HEK293 (cell line): ENCODE measurements around the gene DNAJB6.

Experiments used
- CTCF ChIA-PET: fragments of 350-600 bp; formaldehyde crosslinking; extraction: SDS; loops from one replicate; lab custom pipeline; 2021; ENCODE audit warnings: antibody characterized with exemption; lab: Yijun Ruan, JAX
- POLR2A ChIA-PET: fragments of 300-600 bp; formaldehyde crosslinking; extraction: SDS; loops from one replicate; lab custom pipeline; 2020; ENCODE audit warnings: antibody characterized with exemption, inconsistent platforms; lab: Yijun Ruan, JAX
- H3K27ac ChIP-seq: fragments of 200-500 bp; sonication (Bioruptor generic); 2 replicates; pipeline ENCODE4 v1.5.1; 2014; ENCODE audit warnings: low read depth, low read length, control low read depth, inconsistent platforms; ENCODE audit errors: extremely low read depth
- H3K36me3 ChIP-seq, 2 experiments: fragments of 200-500 bp in 1 of 2; sonication (Bioruptor generic) in 1 of 2; 1 replicate in 1 of 2; 2 replicates in 1 of 2; pipeline ENCODE4 v1.5.1; 2014 to 2017; ENCODE audit warnings: inconsistent platforms in 2 of 2, low read length in 2 of 2; ENCODE audit not compliant: control insufficient read depth in 2 of 2, insufficient read depth in 1 of 2
- H3K4me1 ChIP-seq: fragments of 200-500 bp; sonication (Bioruptor generic); 2 replicates; pipeline ENCODE4 v1.5.1; 2014; ENCODE audit warnings: mild to moderate bottlenecking, low read length, inconsistent platforms; ENCODE audit not compliant: control insufficient read depth, insufficient read depth
- H3K4me3 ChIP-seq: 2 replicates; pipeline ENCODE4 v1.5.1; 2011; ENCODE audit warnings: low read depth, mild to moderate bottlenecking, control low read depth, low read length, moderate library complexity
- H3K9me3 ChIP-seq: fragments of 200-500 bp; sonication (Bioruptor generic); 2 replicates; pipeline ENCODE4 v1.5.1; 2014; ENCODE audit warnings: low read depth, low read length, inconsistent platforms; ENCODE audit not compliant: control insufficient read depth, insufficient read depth
- BCL11A ChIP-seq: fragments of 450-650 bp; formaldehyde crosslinking; IDR thresholded peaks from 2 replicates; pipeline ENCODE4 v1.5.1; 2016; ENCODE audit warnings: low read depth, missing biosample characterization, missing genetic modification characterization
- FEZF1 ChIP-seq: fragments of 450-650 bp; formaldehyde crosslinking; IDR thresholded peaks from 2 replicates; pipeline ENCODE4 v1.5.1; 2016; ENCODE audit warnings: missing biosample characterization, missing genetic modification characterization
- KLF16 ChIP-seq: fragments of 450-650 bp; formaldehyde crosslinking; IDR thresholded peaks from 2 replicates; pipeline ENCODE4 v1.5.1; 2017; ENCODE audit warnings: missing biosample characterization, missing genetic modification characterization
- ZBTB20 ChIP-seq: fragments of 450-650 bp; formaldehyde crosslinking; IDR thresholded peaks from 2 replicates; pipeline ENCODE4 v1.5.1; 2016; ENCODE audit warnings: missing biosample characterization, missing genetic modification characterization
- ZFP41 ChIP-seq: fragments of 450-650 bp; formaldehyde crosslinking; IDR thresholded peaks from 2 replicates; pipeline ENCODE4 v1.5.1; 2016; ENCODE audit warnings: missing biosample characterization, missing genetic modification characterization, borderline replicate concordance
- ZFP69B ChIP-seq: fragments of 450-650 bp; formaldehyde crosslinking; IDR thresholded peaks from 2 replicates; pipeline ENCODE4 v1.5.1; 2016; ENCODE audit warnings: missing biosample characterization, missing genetic modification characterization
- ZNF114 ChIP-seq: fragments of 450-650 bp; formaldehyde crosslinking; IDR thresholded peaks from 2 replicates; pipeline ENCODE4 v1.5.0; 2017; ENCODE audit warnings: missing biosample characterization, missing genetic modification characterization
- ZNF155 ChIP-seq: fragments of 450-650 bp; formaldehyde crosslinking; IDR thresholded peaks from 2 replicates; pipeline ENCODE4 v1.5.1; 2016; ENCODE audit warnings: missing biosample characterization, missing genetic modification characterization
- ZNF157 ChIP-seq: fragments of 450-650 bp; formaldehyde crosslinking; IDR thresholded peaks from 2 replicates; pipeline ENCODE4 v1.5.1; 2016; ENCODE audit warnings: missing biosample characterization, missing genetic modification characterization
- ZNF24 ChIP-seq: fragments of 450-650 bp; formaldehyde crosslinking; IDR thresholded peaks from 2 replicates; pipeline ENCODE4 v1.5.1; 2016; ENCODE audit warnings: missing biosample characterization, missing genetic modification characterization
- ZNF248 ChIP-seq: fragments of 450-650 bp; formaldehyde crosslinking; IDR thresholded peaks from 2 replicates; pipeline ENCODE4 v1.5.1; 2017; ENCODE audit warnings: missing biosample characterization, missing genetic modification characterization
- ZNF324 ChIP-seq: fragments of 450-650 bp; formaldehyde crosslinking; IDR thresholded peaks from 2 replicates; pipeline ENCODE4 v1.5.1; 2016; ENCODE audit warnings: missing biosample characterization, missing genetic modification characterization
- ZNF433 ChIP-seq: fragments of 450-650 bp; formaldehyde crosslinking; IDR thresholded peaks from 2 replicates; pipeline ENCODE4 v1.5.1; 2016; ENCODE audit warnings: missing biosample characterization, missing genetic modification characterization, low read depth
- ZNF473 ChIP-seq: fragments of 450-650 bp; formaldehyde crosslinking; IDR thresholded peaks from 2 replicates; pipeline ENCODE4 v1.5.1; 2017; ENCODE audit warnings: missing biosample characterization, missing genetic modification characterization
- ZNF48 ChIP-seq: fragments of 450-650 bp; formaldehyde crosslinking; IDR thresholded peaks from 2 replicates; pipeline ENCODE4 v1.5.1; 2016; ENCODE audit warnings: missing biosample characterization, missing genetic modification characterization
- ZNF501 ChIP-seq: fragments of 450-650 bp; formaldehyde crosslinking; IDR thresholded peaks from 2 replicates; pipeline ENCODE4 v1.5.1; 2016; ENCODE audit warnings: missing biosample characterization, missing genetic modification characterization
- ZNF580 ChIP-seq: fragments of 450-650 bp; formaldehyde crosslinking; IDR thresholded peaks from 2 replicates; pipeline ENCODE4 v1.5.1; 2016; ENCODE audit warnings: missing biosample characterization, missing genetic modification characterization
- ZNF623 ChIP-seq: fragments of 450-650 bp; formaldehyde crosslinking; IDR thresholded peaks from 2 replicates; pipeline ENCODE4 v1.5.1; 2016; ENCODE audit warnings: missing biosample characterization, missing genetic modification characterization
- ZNF785 ChIP-seq: fragments of 450-650 bp; formaldehyde crosslinking; IDR thresholded peaks from 2 replicates; pipeline ENCODE4 v1.5.1; 2016; ENCODE audit warnings: missing biosample characterization, missing genetic modification characterization
- ZNF843 ChIP-seq: fragments of 450-650 bp; formaldehyde crosslinking; IDR thresholded peaks from 2 replicates; pipeline ENCODE4 v1.5.1; 2016; ENCODE audit warnings: missing biosample characterization, missing genetic modification characterization
- ZSCAN23 ChIP-seq: fragments of 450-650 bp; formaldehyde crosslinking; IDR thresholded peaks from 2 replicates; pipeline ENCODE4 v1.5.1; 2016; ENCODE audit warnings: missing biosample characterization, missing genetic modification characterization
- TF ChIP-seq, protein P1 (sequence below): sonication (generic); formaldehyde crosslinking; IDR thresholded peaks from 2 replicates; pipeline ENCODE4 v1.8.1; 2022; ENCODE audit warnings: mild to moderate bottlenecking, moderate library complexity, missing genetic modification reagents
- TF ChIP-seq, protein P2 (sequence below): fragments of 450-650 bp; formaldehyde crosslinking; IDR thresholded peaks from 2 replicates; pipeline ENCODE4 v1.5.1; 2016; ENCODE audit warnings: missing biosample characterization, missing genetic modification characterization, low read depth
- TF ChIP-seq, protein P3 (sequence below): fragments of 450-650 bp; formaldehyde crosslinking; IDR thresholded peaks from 2 replicates; pipeline ENCODE4 v1.5.1; 2016; ENCODE audit warnings: missing biosample characterization, missing genetic modification characterization

Gene DNAJB6

DNA sequence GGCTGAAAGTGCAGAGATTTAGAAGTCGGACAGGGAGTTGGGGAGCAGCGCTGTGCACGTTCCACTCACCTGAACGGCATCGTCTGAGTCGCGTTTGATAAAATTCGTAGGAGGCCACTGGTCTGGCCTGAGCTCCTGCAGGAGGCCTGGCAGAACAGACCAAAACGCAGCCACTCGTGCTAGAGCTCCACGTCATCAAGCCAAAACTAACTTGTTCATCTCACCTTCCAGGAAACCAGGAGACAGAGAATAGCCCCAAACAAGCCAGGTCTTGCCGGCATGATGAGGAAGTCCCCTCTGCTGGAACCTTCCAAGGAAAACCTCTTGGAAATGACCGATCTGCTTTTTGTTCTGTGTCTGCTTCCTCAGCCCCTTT lies 43.4 kb upstream of the DNAJB6 start:
- no peak for TF ChIP-seq ZNF623 (tag by site-specific recombination)
- TF ChIP-seq, protein P1, sequence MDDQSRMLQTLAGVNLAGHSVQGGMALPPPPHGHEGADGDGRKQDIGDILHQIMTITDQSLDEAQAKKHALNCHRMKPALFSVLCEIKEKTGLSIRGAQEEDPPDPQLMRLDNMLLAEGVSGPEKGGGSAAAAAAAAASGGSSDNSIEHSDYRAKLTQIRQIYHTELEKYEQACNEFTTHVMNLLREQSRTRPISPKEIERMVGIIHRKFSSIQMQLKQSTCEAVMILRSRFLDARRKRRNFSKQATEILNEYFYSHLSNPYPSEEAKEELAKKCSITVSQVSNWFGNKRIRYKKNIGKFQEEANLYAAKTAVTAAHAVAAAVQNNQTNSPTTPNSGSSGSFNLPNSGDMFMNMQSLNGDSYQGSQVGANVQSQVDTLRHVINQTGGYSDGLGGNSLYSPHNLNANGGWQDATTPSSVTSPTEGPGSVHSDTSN (CRISPR knock-in tag), result no peak
- no peak for TF ChIP-seq ZNF501 (tag by site-specific recombination)
- TF ChIP-seq ZNF114, result no peak
- TF ChIP-seq, protein P2, sequence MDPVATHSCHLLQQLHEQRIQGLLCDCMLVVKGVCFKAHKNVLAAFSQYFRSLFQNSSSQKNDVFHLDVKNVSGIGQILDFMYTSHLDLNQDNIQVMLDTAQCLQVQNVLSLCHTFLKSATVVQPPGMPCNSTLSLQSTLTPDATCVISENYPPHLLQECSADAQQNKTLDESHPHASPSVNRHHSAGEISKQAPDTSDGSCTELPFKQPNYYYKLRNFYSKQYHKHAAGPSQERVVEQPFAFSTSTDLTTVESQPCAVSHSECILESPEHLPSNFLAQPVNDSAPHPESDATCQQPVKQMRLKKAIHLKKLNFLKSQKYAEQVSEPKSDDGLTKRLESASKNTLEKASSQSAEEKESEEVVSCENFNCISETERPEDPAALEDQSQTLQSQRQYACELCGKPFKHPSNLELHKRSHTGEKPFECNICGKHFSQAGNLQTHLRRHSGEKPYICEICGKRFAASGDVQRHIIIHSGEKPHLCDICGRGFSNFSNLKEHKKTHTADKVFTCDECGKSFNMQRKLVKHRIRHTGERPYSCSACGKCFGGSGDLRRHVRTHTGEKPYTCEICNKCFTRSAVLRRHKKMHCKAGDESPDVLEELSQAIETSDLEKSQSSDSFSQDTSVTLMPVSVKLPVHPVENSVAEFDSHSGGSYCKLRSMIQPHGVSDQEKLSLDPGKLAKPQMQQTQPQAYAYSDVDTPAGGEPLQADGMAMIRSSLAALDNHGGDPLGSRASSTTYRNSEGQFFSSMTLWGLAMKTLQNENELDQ (tag by site-specific recombination), result no peak
- no peak for TF ChIP-seq ZNF473 (tag by site-specific recombination)
- no peak for TF ChIP-seq ZNF157
- H3K4me1 ChIP-seq, result no peaks in the 10 kb centered on the region
- H3K36me3 ChIP-seq, result no peaks in the 10 kb centered on the region
- no peak overlapping the region for H3K27ac ChIP-seq
- no peak overlapping the region for H3K4me3 ChIP-seq
- CTCF ChIA-PET, result no interaction called here
- POLR2A ChIA-PET, result no interaction called here
- H3K9me3 ChIP-seq, result no peaks in the 10 kb centered on the region

DNA sequence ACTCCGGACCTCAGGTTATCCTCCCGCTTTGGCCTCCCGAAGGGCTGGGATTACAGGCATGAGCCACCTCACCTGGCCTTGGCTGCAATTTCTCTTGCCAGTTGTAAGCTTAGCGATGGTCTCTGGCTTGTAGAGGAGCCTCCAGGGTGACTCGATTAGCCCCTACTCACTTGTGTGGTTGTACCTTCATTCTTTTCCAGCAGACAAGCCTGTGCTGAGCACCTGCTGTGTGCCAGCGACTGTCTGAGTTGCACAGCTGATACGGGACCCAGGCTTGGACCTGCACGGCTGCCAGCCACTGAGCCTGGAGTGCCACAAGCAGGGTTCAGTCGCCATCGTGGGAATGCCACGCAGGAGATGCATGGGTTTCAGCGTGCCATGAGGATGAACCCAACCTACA lies 42.0 kb upstream of the DNAJB6 start:
- TF ChIP-seq ZFP41 (no peak), ZNF580 (tag by site-specific recombination) (no peak), ZNF785 (tag by site-specific recombination) (no peak), ZNF843 (tag by site-specific recombination) (no peak), ZNF48 (tag by site-specific recombination) (no peak), ZNF324 (tag by site-specific recombination) (no peak), ZNF248 (tag by site-specific recombination) (no peak), ZSCAN23 (tag by site-specific recombination) (no peak), KLF16 (tag by site-specific recombination) (no peak), ZBTB20 (tag by site-specific recombination) (no peak), FEZF1 (tag by site-specific recombination) (no peak), ZFP69B (tag by site-specific recombination) (no peak), ZNF433 (tag by site-specific recombination) (no peak), ZNF24 (tag by site-specific recombination) (no peak), ZNF155 (tag by site-specific recombination) (no peak), BCL11A (tag by site-specific recombination) (no peak)
- TF ChIP-seq, protein P3, sequence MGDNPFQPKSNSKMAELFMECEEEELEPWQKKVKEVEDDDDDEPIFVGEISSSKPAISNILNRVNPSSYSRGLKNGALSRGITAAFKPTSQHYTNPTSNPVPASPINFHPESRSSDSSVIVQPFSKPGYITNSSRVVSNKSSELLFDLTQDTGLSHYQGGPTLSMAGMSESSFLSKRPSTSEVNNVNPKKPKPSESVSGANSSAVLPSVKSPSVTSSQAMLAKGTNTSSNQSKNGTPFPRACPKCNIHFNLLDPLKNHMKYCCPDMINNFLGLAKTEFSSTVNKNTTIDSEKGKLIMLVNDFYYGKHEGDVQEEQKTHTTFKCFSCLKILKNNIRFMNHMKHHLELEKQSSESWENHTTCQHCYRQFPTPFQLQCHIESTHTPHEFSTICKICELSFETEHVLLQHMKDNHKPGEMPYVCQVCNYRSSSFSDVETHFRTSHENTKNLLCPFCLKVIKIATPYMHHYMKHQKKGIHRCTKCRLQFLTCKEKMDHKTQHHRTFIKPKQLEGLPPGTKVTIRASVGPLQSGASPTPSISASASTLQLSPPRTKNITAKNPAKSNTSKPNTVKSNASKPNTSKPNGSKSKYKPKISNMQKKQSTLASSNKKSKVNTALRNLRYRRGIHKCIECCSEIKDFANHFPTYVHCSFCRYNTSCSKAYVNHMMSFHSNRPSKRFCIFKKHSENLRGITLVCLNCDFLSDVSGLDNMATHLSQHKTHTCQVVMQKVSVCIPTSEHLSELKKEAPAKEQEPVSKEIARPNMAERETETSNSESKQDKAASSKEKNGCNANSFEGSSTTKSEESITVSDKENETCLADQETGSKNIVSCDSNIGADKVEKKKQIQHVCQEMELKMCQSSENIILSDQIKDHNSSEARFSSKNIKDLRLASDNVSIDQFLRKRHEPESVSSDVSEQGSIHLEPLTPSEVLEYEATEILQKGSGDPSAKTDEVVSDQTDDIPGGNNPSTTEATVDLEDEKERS, result no peak
- TF ChIP-seq, all 188 proteins: peak for 0
- POLR2A ChIA-PET, result no interaction called here
- CTCF ChIA-PET, result no interaction called here
- Histone ChIP-seq H3K4me3 (no peak overlapping the region), H3K36me3 (no peaks in the 10 kb centered on the region), H3K9me3 (no peaks in the 10 kb centered on the region), H3K27ac (no peak overlapping the region), H3K4me1 (no peaks in the 10 kb centered on the region)
